ENCODE results near the gene GRHL1.
"Not testable (repeated sequence)": the region's sequence is repeated elsewhere in the genome, so short reads cannot be mapped to it uniquely, and the experiment has no call there.

Gene GRHL1

GRCh38 chr2:9951522-9952285 is at the start of gene GRHL1:
Gene GRHL1 (plus strand): TSS chr2:9951693. CDS start chr2:9951834, 141 bp downstream.
- no peak within 1 kb of the TSS for H3K9ac ChIP-seq (ENCODE audit: low read depth, low read length)
- peaks cover 2% of the 10 kb centered on the region for H3K36me3 ChIP-seq (ENCODE audit: control insufficient read depth, insufficient read depth, low read length)
- H3K9me3 ChIP-seq (ENCODE audit: control insufficient read depth, insufficient read depth, low read length) = no peaks in the 10 kb centered on the region
- H3K4me1 ChIP-seq (ENCODE audit: control insufficient read depth, insufficient read depth, low read length) = no peaks in the 10 kb centered on the region
- peaks cover 35% of the 10 kb centered on the region for H3K27me3 ChIP-seq (ENCODE audit: control insufficient read depth, insufficient read depth, low read length)
- H3K4me3 ChIP-seq (ENCODE audit: low read depth, low read length) = peak within 1 kb of the TSS; percentile 67

GRCh38 chr2:9905413-9905812 is 46.1 kb upstream of the GRHL1 start:
- H3K9ac ChIP-seq (ENCODE audit: low read depth, low read length) = no peak overlapping the region
- H3K27me3 ChIP-seq (ENCODE audit: control insufficient read depth, insufficient read depth, low read length) = no peaks in the 10 kb centered on the region
- H3K36me3 ChIP-seq (ENCODE audit: control insufficient read depth, insufficient read depth, low read length) = no peaks in the 10 kb centered on the region
- H3K9me3 ChIP-seq (ENCODE audit: control insufficient read depth, insufficient read depth, low read length) = no peaks in the 10 kb centered on the region
- H3K4me3 ChIP-seq (ENCODE audit: low read depth, low read length) = no peak overlapping the region
- no peaks in the 10 kb centered on the region for H3K4me1 ChIP-seq (ENCODE audit: control insufficient read depth, insufficient read depth, low read length)

GRCh38 chr2:9907402-9907801 is 44.1 kb upstream of the GRHL1 start:
- H3K27me3 ChIP-seq (ENCODE audit: control insufficient read depth, insufficient read depth, low read length) = no peaks in the 10 kb centered on the region
- H3K9ac ChIP-seq (ENCODE audit: low read depth, low read length) = no peak overlapping the region
- no peaks in the 10 kb centered on the region for H3K36me3 ChIP-seq (ENCODE audit: control insufficient read depth, insufficient read depth, low read length)
- no peak overlapping the region for H3K4me3 ChIP-seq (ENCODE audit: low read depth, low read length)
- no peaks in the 10 kb centered on the region for H3K4me1 ChIP-seq (ENCODE audit: control insufficient read depth, insufficient read depth, low read length)
- no peaks in the 10 kb centered on the region for H3K9me3 ChIP-seq (ENCODE audit: control insufficient read depth, insufficient read depth, low read length)

GRCh38 chr2:9908639-9909038 is 42.9 kb upstream of the GRHL1 start:
- Histone ChIP-seq H3K36me3 (ENCODE audit: control insufficient read depth, insufficient read depth, low read length) (peaks cover 3% of the 10 kb centered on the region), H3K27me3 (ENCODE audit: control insufficient read depth, insufficient read depth, low read length) (no peaks in the 10 kb centered on the region), H3K4me3 (ENCODE audit: low read depth, low read length) (no peak overlapping the region), H3K9ac (ENCODE audit: low read depth, low read length) (no peak overlapping the region), H3K4me1 (ENCODE audit: control insufficient read depth, insufficient read depth, low read length) (no peaks in the 10 kb centered on the region), H3K9me3 (ENCODE audit: control insufficient read depth, insufficient read depth, low read length) (no peaks in the 10 kb centered on the region)

GRCh38 chr2:9909106-9909505 is 42.4 kb upstream of the GRHL1 start:
- Histone ChIP-seq H3K4me3 (ENCODE audit: low read depth, low read length) (no peak overlapping the region), H3K27me3 (ENCODE audit: control insufficient read depth, insufficient read depth, low read length) (no peaks in the 10 kb centered on the region), H3K9ac (ENCODE audit: low read depth, low read length) (no peak overlapping the region), H3K4me1 (ENCODE audit: control insufficient read depth, insufficient read depth, low read length) (no peaks in the 10 kb centered on the region), H3K9me3 (ENCODE audit: control insufficient read depth, insufficient read depth, low read length) (no peaks in the 10 kb centered on the region), H3K36me3 (ENCODE audit: control insufficient read depth, insufficient read depth, low read length) (peaks cover 6% of the 10 kb centered on the region)

- Histone ChIP-seq H3K9me3 (ENCODE audit: control insufficient read depth, insufficient read depth, low read length) (no peaks in the 10 kb centered on the region), H3K36me3 (ENCODE audit: control insufficient read depth, insufficient read depth, low read length) (peaks cover 9% of the 10 kb centered on the region), H3K4me1 (ENCODE audit: control insufficient read depth, insufficient read depth, low read length) (no peaks in the 10 kb centered on the region), H3K27me3 (ENCODE audit: control insufficient read depth, insufficient read depth, low read length) (no peaks in the 10 kb centered on the region), H3K4me3 (ENCODE audit: low read depth, low read length) (no peak overlapping the region), H3K9ac (ENCODE audit: low read depth, low read length) (no peak overlapping the region)
These were observed 40.8 kb upstream of the GRHL1 start for GRCh38 chr2:9910699-9911098.

- H3K4me3 ChIP-seq (ENCODE audit: low read depth, low read length) = no peak overlapping the region
- H3K27me3 ChIP-seq (ENCODE audit: control insufficient read depth, insufficient read depth, low read length) = no peaks in the 10 kb centered on the region
- no peaks in the 10 kb centered on the region for H3K4me1 ChIP-seq (ENCODE audit: control insufficient read depth, insufficient read depth, low read length)
- no peak overlapping the region for H3K9ac ChIP-seq (ENCODE audit: low read depth, low read length)
- no peaks in the 10 kb centered on the region for H3K9me3 ChIP-seq (ENCODE audit: control insufficient read depth, insufficient read depth, low read length)
- H3K36me3 ChIP-seq (ENCODE audit: control insufficient read depth, insufficient read depth, low read length) = peaks cover 9% of the 10 kb centered on the region
These were observed 39.0 kb upstream of the GRHL1 start for GRCh38 chr2:9912468-9912867.

GRCh38 chr2:9914384-9915065 is 37.0 kb upstream of the GRHL1 start:
- Histone ChIP-seq H3K9ac (ENCODE audit: low read depth, low read length) (no peak overlapping the region), H3K4me1 (ENCODE audit: control insufficient read depth, insufficient read depth, low read length) (no peaks in the 10 kb centered on the region), H3K27me3 (ENCODE audit: control insufficient read depth, insufficient read depth, low read length) (no peaks in the 10 kb centered on the region), H3K4me3 (ENCODE audit: low read depth, low read length) (no peak overlapping the region), H3K9me3 (ENCODE audit: control insufficient read depth, insufficient read depth, low read length) (no peaks in the 10 kb centered on the region), H3K36me3 (ENCODE audit: control insufficient read depth, insufficient read depth, low read length) (peaks cover 9% of the 10 kb centered on the region)

GRCh38 chr2:9918275-9918674 is 33.2 kb upstream of the GRHL1 start:
- Histone ChIP-seq H3K9ac (ENCODE audit: low read depth, low read length) (no peak overlapping the region), H3K4me1 (ENCODE audit: control insufficient read depth, insufficient read depth, low read length) (no peaks in the 10 kb centered on the region), H3K27me3 (ENCODE audit: control insufficient read depth, insufficient read depth, low read length) (no peaks in the 10 kb centered on the region), H3K9me3 (ENCODE audit: control insufficient read depth, insufficient read depth, low read length) (no peaks in the 10 kb centered on the region), H3K4me3 (ENCODE audit: low read depth, low read length) (no peak overlapping the region), H3K36me3 (ENCODE audit: control insufficient read depth, insufficient read depth, low read length) (peaks cover 9% of the 10 kb centered on the region)

- Histone ChIP-seq H3K9ac (ENCODE audit: low read depth, low read length) (no peak overlapping the region), H3K4me3 (ENCODE audit: low read depth, low read length) (no peak overlapping the region), H3K9me3 (ENCODE audit: control insufficient read depth, insufficient read depth, low read length) (no peaks in the 10 kb centered on the region), H3K4me1 (ENCODE audit: control insufficient read depth, insufficient read depth, low read length) (no peaks in the 10 kb centered on the region), H3K36me3 (ENCODE audit: control insufficient read depth, insufficient read depth, low read length) (no peaks in the 10 kb centered on the region), H3K27me3 (ENCODE audit: control insufficient read depth, insufficient read depth, low read length) (no peaks in the 10 kb centered on the region)
These were observed 32.0 kb upstream of the GRHL1 start for GRCh38 chr2:9919512-9919911.

GRCh38 chr2:9927020-9927419 is 24.5 kb upstream of the GRHL1 start:
- H3K4me1 ChIP-seq (ENCODE audit: control insufficient read depth, insufficient read depth, low read length); H3K9me3 ChIP-seq (ENCODE audit: control insufficient read depth, insufficient read depth, low read length); H3K9ac ChIP-seq (ENCODE audit: low read depth, low read length); H3K36me3 ChIP-seq (ENCODE audit: control insufficient read depth, insufficient read depth, low read length); H3K27me3 ChIP-seq (ENCODE audit: control insufficient read depth, insufficient read depth, low read length); H3K4me3 ChIP-seq (ENCODE audit: low read depth, low read length): not testable (repeated sequence)

- peaks cover 2% of the 10 kb centered on the region for H3K27me3 ChIP-seq (ENCODE audit: control insufficient read depth, insufficient read depth, low read length)
- H3K4me1 ChIP-seq (ENCODE audit: control insufficient read depth, insufficient read depth, low read length) = peaks cover 9% of the 10 kb centered on the region
- no peak overlapping the region for H3K9ac ChIP-seq (ENCODE audit: low read depth, low read length)
- no peaks in the 10 kb centered on the region for H3K9me3 ChIP-seq (ENCODE audit: control insufficient read depth, insufficient read depth, low read length)
- peaks cover 2% of the 10 kb centered on the region for H3K36me3 ChIP-seq (ENCODE audit: control insufficient read depth, insufficient read depth, low read length)
- H3K4me3 ChIP-seq (ENCODE audit: low read depth, low read length) = no peak overlapping the region
These were observed 14.2 kb upstream of the GRHL1 start for GRCh38 chr2:9937258-9937657.
